H1 (cell line): ENCODE results near the gene ZC3H7B. TPM values are rescaled to one million over a fixed set of nuclear protein-coding genes. Genes with fewer than 3 reads are reported as not detected.

Source experiments
- CTCF ChIA-PET: fragments of 300-600 bp; sonication (Branson Sonifier 250); formaldehyde crosslinking; loops from one replicate; lab custom pipeline; 2021; ENCODE audit not compliant: partially characterized antibody; lab: Charles Lee
- POLR2A ChIA-PET: fragments of 300-600 bp; sonication (Branson Sonifier 250); formaldehyde crosslinking; loops from one replicate; lab custom pipeline; 2021; ENCODE audit warnings: inconsistent platforms; ENCODE audit not compliant: partially characterized antibody; lab: Charles Lee
- DNase-seq, 2 experiments: peaks; one replicate each; pipeline versions ENCODE4 v3.0.0 to v3.0.0-alpha.2; 2010 to 2022; ENCODE audit warnings: low spot score in 2 of 2, low read depth in 1 of 2, mixed read lengths in 1 of 2
- FAIRE-seq: peaks from 2 replicates; lab custom pipeline; 2011; peaks lifted over from hg19 to GRCh38; lab: Jason Lieb, UNC
- H2AFZ ChIP-seq: 2 replicates; pipeline ENCODE4 v1.8.1; 2012; ENCODE audit warnings: low read length, inconsistent platforms
- H2AK5ac ChIP-seq: 2 replicates; pipeline ENCODE4 v1.6.1; 2013; ENCODE audit warnings: low read depth, low read length
- H2BK120ac ChIP-seq: replicated peaks from 2 replicates; pipeline ENCODE3; 2013; ENCODE audit warnings: low read depth, low read length, inconsistent platforms
- H2BK12ac ChIP-seq: 2 replicates; pipeline ENCODE4 v1.6.1; 2013; ENCODE audit warnings: low read depth, low read length
- H2BK15ac ChIP-seq: 2 replicates; pipeline ENCODE4 v1.6.1; 2013; ENCODE audit warnings: low read length
- H2BK20ac ChIP-seq: 2 replicates; pipeline ENCODE4 v1.6.1; 2013; ENCODE audit warnings: low read length
- H2BK5ac ChIP-seq: 2 replicates; pipeline ENCODE4 v1.6.1; 2013; ENCODE audit warnings: low read depth, low read length
- H3K14ac ChIP-seq: 2 replicates; pipeline ENCODE4 v1.6.1; 2013; ENCODE audit warnings: inconsistent platforms; ENCODE audit not compliant: insufficient read length
- H3K18ac ChIP-seq: 2 replicates; pipeline ENCODE4 v1.6.1; 2013; ENCODE audit warnings: low read length; ENCODE audit errors: extremely low read depth
- H3K23ac ChIP-seq: 2 replicates; pipeline ENCODE4 v1.6.1; 2013; ENCODE audit warnings: inconsistent platforms; ENCODE audit not compliant: insufficient read length
- H3K23me2 ChIP-seq: 2 replicates; pipeline ENCODE4 v1.6.1; 2013; ENCODE audit warnings: low read depth, low read length
- H3K27ac ChIP-seq: 2 replicates; pipeline ENCODE4 v1.6.1; 2011; ENCODE audit warnings: low read depth, low read length, inconsistent platforms
- H3K27me3 ChIP-seq, 4 experiments: replicated peaks in 1 of 4; 1 replicate in 1 of 4; 2 replicates in 3 of 4; pipeline versions ENCODE4 v1.6.1 to v1.8.1; 2011 to 2013; ENCODE audit warnings: low read length in 3 of 4, mild to moderate bottlenecking in 3 of 4, inconsistent platforms in 2 of 4, mixed read lengths in 2 of 4, moderate library complexity in 1 of 4; ENCODE audit not compliant: control insufficient read depth in 3 of 4, insufficient read depth in 3 of 4; ENCODE audit errors: extremely low read depth in 1 of 4
- H3K36me3 ChIP-seq, 4 experiments: 2 replicates each; pipeline versions ENCODE4 v1.6.1 to v1.8.1; 2011 to 2013; ENCODE audit warnings: mild to moderate bottlenecking in 4 of 4, low read length in 3 of 4, moderate library complexity in 2 of 4, control low read depth in 1 of 4, inconsistent platforms in 1 of 4; ENCODE audit not compliant: insufficient read depth in 4 of 4, control insufficient read depth in 2 of 4
- H3K4ac ChIP-seq: replicated peaks from 2 replicates; pipeline ENCODE3; 2013; ENCODE audit warnings: low read length, low read depth, mixed read lengths, inconsistent platforms; ENCODE audit not compliant: insufficient read length
- H3K4me1 ChIP-seq, 4 experiments: replicated peaks in 1 of 4; 1 replicate in 1 of 4; 2 replicates in 3 of 4; pipeline versions ENCODE4 v1.6.1 to v1.8.1; 2011 to 2013; ENCODE audit warnings: low read length in 3 of 4, inconsistent platforms in 2 of 4, mixed read lengths in 1 of 4; ENCODE audit not compliant: insufficient read depth in 4 of 4, control insufficient read depth in 3 of 4
- H3K4me2 ChIP-seq, 2 experiments: 2 replicates each; pipeline versions ENCODE4 v1.6.1 to v1.8.1; 2011 to 2013; ENCODE audit warnings: low read depth in 2 of 2, low read length in 2 of 2, control low read depth in 1 of 2, inconsistent platforms in 1 of 2, mild to moderate bottlenecking in 1 of 2; ENCODE audit not compliant: insufficient read depth in 1 of 2
- H3K4me3 ChIP-seq, 4 experiments: fragments of 200-600, 300-600 bp in 1 of 4; sonication (generic), shearing (Covaris generic), sonication (Bioruptor Twin) in 1 of 4; 2 replicates each; pipeline versions ENCODE4 v1.5.1 to v1.8.1; 2011 to 2016; ENCODE audit warnings: low read length in 4 of 4, low read depth in 3 of 4, control low read depth in 2 of 4, inconsistent platforms in 2 of 4, mild to moderate bottlenecking in 2 of 4, mixed read lengths in 1 of 4, moderate library complexity in 1 of 4; ENCODE audit not compliant: insufficient read depth in 2 of 4; ENCODE audit errors: extremely low read depth in 1 of 4
- H3K56ac ChIP-seq: replicated peaks from 2 replicates; pipeline ENCODE3; 2013; ENCODE audit warnings: low read depth, mild to moderate bottlenecking, mixed read lengths, low read length, inconsistent platforms; ENCODE audit not compliant: insufficient read length
- H3K79me1 ChIP-seq: 2 replicates; pipeline ENCODE4 v1.6.1; 2013; ENCODE audit warnings: low read depth, low read length, control low read depth
- H3K79me2 ChIP-seq, 2 experiments: 2 replicates each; pipeline versions ENCODE4 v1.6.1 to v1.8.1; 2012 to 2013; ENCODE audit warnings: low read length in 2 of 2, mild to moderate bottlenecking in 2 of 2, inconsistent platforms in 1 of 2; ENCODE audit not compliant: insufficient read depth in 2 of 2, control insufficient read depth in 1 of 2
- H3K9ac ChIP-seq, 4 experiments: replicated peaks in 1 of 4; 1 replicate in 1 of 4; 2 replicates in 3 of 4; pipeline versions ENCODE4 v1.6.1 to v1.8.1; 2011 to 2013; ENCODE audit warnings: low read depth in 3 of 4, low read length in 3 of 4, control low read depth in 2 of 4, mild to moderate bottlenecking in 2 of 4, moderate library complexity in 2 of 4, inconsistent platforms in 1 of 4; ENCODE audit errors: extremely low read depth in 1 of 4
- H3K9me3 ChIP-seq, 2 experiments: 2 replicates each; pipeline versions ENCODE4 v1.6.1 to v1.8.1; 2012 to 2013; ENCODE audit warnings: mild to moderate bottlenecking in 2 of 2, moderate library complexity in 2 of 2, control low read depth in 1 of 2, inconsistent platforms in 1 of 2, low read depth in 1 of 2, low read length in 1 of 2, mixed read lengths in 1 of 2; ENCODE audit not compliant: insufficient read depth in 2 of 2
- H4K20me1 ChIP-seq, 2 experiments: replicated peaks in 1 of 2; 2 replicates each; pipeline versions ENCODE3 to v1.8.1; 2011 to 2013; ENCODE audit warnings: inconsistent platforms in 2 of 2, low read length in 2 of 2, mild to moderate bottlenecking in 1 of 2; ENCODE audit not compliant: insufficient read depth in 2 of 2, control insufficient read depth in 1 of 2
- H4K5ac ChIP-seq: 2 replicates; pipeline ENCODE4 v1.6.1; 2013; ENCODE audit warnings: low read length, low read depth, mixed read lengths, inconsistent platforms; ENCODE audit not compliant: insufficient read length
- H4K8ac ChIP-seq: 2 replicates; pipeline ENCODE4 v1.8.0; 2013; ENCODE audit warnings: mild to moderate bottlenecking, moderate library complexity, low read length, inconsistent platforms; ENCODE audit not compliant: insufficient read depth; ENCODE audit errors: extremely low read depth
- H4K91ac ChIP-seq: replicated peaks from 2 replicates; pipeline ENCODE3; 2013; ENCODE audit warnings: low read length, mixed read lengths, inconsistent platforms; ENCODE audit not compliant: insufficient read length
- EZH2 ChIP-seq: fragments of 200-600 bp; sonication (generic); IDR thresholded peaks from 2 replicates; pipeline ENCODE4 v1.7.1; 2012; ENCODE audit warnings: low read depth, mild to moderate bottlenecking, moderate library complexity, low read length, inconsistent platforms; ENCODE audit not compliant: severe bottlenecking
- FOSL1 ChIP-seq: IDR thresholded peaks from 2 replicates; pipeline ENCODE4 v1.6.1; 2011; ENCODE audit warnings: mild to moderate bottlenecking, low read depth, low read length, moderate library complexity; ENCODE audit not compliant: insufficient read depth
- GTF2F1 ChIP-seq: IDR thresholded peaks from 2 replicates; pipeline ENCODE4 v1.6.1; 2012; ENCODE audit warnings: low read depth, low read length, improper control_type of control experiment, borderline replicate concordance
- KDM1A ChIP-seq: fragments of 200-600, 300-600 bp; sonication (generic); IDR thresholded peaks from 2 replicates; pipeline ENCODE4 v1.7.1; 2016; ENCODE audit warnings: mild to moderate bottlenecking, low read length, borderline replicate concordance
- MAFK ChIP-seq: IDR thresholded peaks from 2 replicates; pipeline ENCODE4 v1.6.1; 2012; ENCODE audit warnings: low read depth, mild to moderate bottlenecking, improper control_type of control experiment, low read length
- NANOG ChIP-seq: IDR thresholded peaks from 2 replicates; pipeline ENCODE4 v1.6.1; 2011; ENCODE audit warnings: low read length, low read depth, mild to moderate bottlenecking, inconsistent platforms; ENCODE audit not compliant: insufficient read depth, poor library complexity, severe bottlenecking
- POLR2AphosphoS5 ChIP-seq: IDR thresholded peaks from 2 replicates; pipeline ENCODE4 v1.6.1; 2011; ENCODE audit warnings: low read depth, low read length
- SP1 ChIP-seq: IDR thresholded peaks from 2 replicates; pipeline ENCODE4 v1.6.1; 2011; ENCODE audit warnings: low read depth, low read length
- SUZ12 ChIP-seq: fragments of 200-600 bp; sonication (generic); IDR thresholded peaks from 2 replicates; pipeline ENCODE4 v1.6.1; 2012; ENCODE audit warnings: mild to moderate bottlenecking, inconsistent platforms, low read length, moderate library complexity, mixed read lengths
- YY1 ChIP-seq: IDR thresholded peaks from 2 replicates; pipeline ENCODE4 v1.6.1; 2011; ENCODE audit warnings: low read depth, mild to moderate bottlenecking, low read length
- WGBS, 2 experiments: shearing (Covaris generic) in 1 of 2; methylation state at CpG; one replicate each; pipeline versions ENCODE4 v1.1.6 to v1.1.7; 2013 to 2015; ENCODE audit warnings: low lambda C conversion rate in 2 of 2, mixed read lengths in 2 of 2, inconsistent platforms in 1 of 2, low coverage in 1 of 2, missing lambda C conversion rate in 1 of 2; ENCODE audit not compliant: insufficient replicate concordance in 2 of 2, insufficient coverage in 1 of 2, insufficient read length in 1 of 2; ENCODE audit errors: extremely low coverage in 1 of 2, missing lambda C conversion rate in 1 of 2; 5-methylcytosine and 5-hydroxymethylcytosine counted together
- polyA plus RNA-seq, 7 experiments: library from polyadenylated mRNA; depleted of rRNA in 3 of 7; stranded (reverse) in 5 of 7; unstranded in 2 of 7; fragments of >200 nt in 5 of 7; fragments of 200-250 nt in 2 of 7; gene quantifications; 1 replicate in 5 of 7; 2 replicates in 1 of 7; 4 replicates in 1 of 7; pipeline versions ENCODE4 v1.2.1 to v1.2.3, GENCODE V29; 2011 to 2013; ENCODE audit warnings: missing spikeins in 2 of 7, mixed read lengths in 2 of 7
- total RNA-seq: library from RNA; stranded (reverse); fragmentation: NEBNext Ultra II Directional; extraction: Animal tissue kit (Norgen Biotek cat#: 25700); gene quantifications from 2 replicates; pipeline ENCODE4 v1.2.1, GENCODE V29; 2021
- TF ChIP-seq, protein P1 (sequence below): IDR thresholded peaks from 2 replicates; pipeline ENCODE4 v1.6.1; 2012; ENCODE audit warnings: low read length, inconsistent platforms

Gene ZC3H7B
- total and polyA plus RNA-seq, 2 of the 8 experiments (the other 6 are each of a cell fraction or from before 2014, with no cell fraction given): 35.5 to 78.6 TPM

DNA sequence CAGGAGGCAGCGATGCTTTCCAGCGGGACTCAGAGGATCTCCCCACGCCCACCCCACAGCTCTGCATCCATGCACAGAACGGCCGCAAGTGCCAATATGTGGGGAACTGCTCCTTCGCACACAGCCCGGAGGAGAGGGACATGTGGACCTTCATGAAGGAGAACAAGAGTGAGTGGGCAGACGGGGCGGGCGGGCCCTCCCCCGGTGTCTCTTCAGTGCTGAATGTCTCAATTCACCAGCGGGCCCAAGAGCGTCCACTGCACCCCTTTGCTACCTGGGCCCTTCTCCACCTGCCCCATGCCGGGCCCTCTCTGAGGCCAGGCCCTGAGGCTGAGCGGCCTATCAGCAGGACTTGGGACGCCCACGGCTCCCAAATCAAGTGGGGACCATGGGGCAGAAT is 54.6 kb downstream of the ZC3H7B start:
- 98% methylated on average over 8 of the region's 17 CpGs; no CpG with 5 or more reads in 1 of the 2 experiments for WGBS, 2 experiments
- Histone ChIP-seq H3K4ac (no peak overlapping the region), H2AFZ (no peak overlapping the region), H2BK5ac (no peak overlapping the region), H2BK15ac (no peak overlapping the region), H2BK20ac (no peak overlapping the region), H4K20me1 (peaks cover 0 to 8% of the 10 kb centered on the region in 2 experiments), H3K27me3 (no peaks in the 10 kb centered on the region), H3K23ac (no peak overlapping the region), H3K23me2 (no peaks in the 10 kb centered on the region), H3K4me1 (peaks cover 0 to 14% (median 9%) of the 10 kb centered on the region in 4 experiments; a peak in 6 of 7 replicates), H3K56ac (no peak overlapping the region), H4K91ac (no peak overlapping the region), H3K79me2 (no peaks in the 10 kb centered on the region), H3K18ac (no peak overlapping the region), H3K27ac (no peak overlapping the region), H3K14ac (no peak overlapping the region), H3K9me3 (no peaks in the 10 kb centered on the region), H4K8ac (no peak overlapping the region), H3K79me1 (no peaks in the 10 kb centered on the region), H2BK120ac (no peak overlapping the region), H3K4me2 (no peak overlapping the region), H2AK5ac (no peak overlapping the region), H3K9ac (no peak overlapping the region), H3K4me3 (no peak overlapping the region), H4K5ac (no peak overlapping the region), H3K36me3 (peaks cover 6 to 44% (median 22%) of the 10 kb centered on the region in 4 experiments; a peak in 7 of 8 replicates), H2BK12ac (no peak overlapping the region)
- no peak for FAIRE-seq
- CTCF ChIA-PET: interaction anchor here (0.6 kb wide), 1 partner anchor 74 kb away, joined by 3 read pairs; no protein-coding TSS in a partner anchor
- no peak for TF ChIP-seq SUZ12
- TF ChIP-seq KDM1A: no peak
- TF ChIP-seq, protein P1, sequence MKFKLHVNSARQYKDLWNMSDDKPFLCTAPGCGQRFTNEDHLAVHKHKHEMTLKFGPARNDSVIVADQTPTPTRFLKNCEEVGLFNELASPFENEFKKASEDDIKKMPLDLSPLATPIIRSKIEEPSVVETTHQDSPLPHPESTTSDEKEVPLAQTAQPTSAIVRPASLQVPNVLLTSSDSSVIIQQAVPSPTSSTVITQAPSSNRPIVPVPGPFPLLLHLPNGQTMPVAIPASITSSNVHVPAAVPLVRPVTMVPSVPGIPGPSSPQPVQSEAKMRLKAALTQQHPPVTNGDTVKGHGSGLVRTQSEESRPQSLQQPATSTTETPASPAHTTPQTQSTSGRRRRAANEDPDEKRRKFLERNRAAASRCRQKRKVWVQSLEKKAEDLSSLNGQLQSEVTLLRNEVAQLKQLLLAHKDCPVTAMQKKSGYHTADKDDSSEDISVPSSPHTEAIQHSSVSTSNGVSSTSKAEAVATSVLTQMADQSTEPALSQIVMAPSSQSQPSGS: no peak
- no peak for TF ChIP-seq NANOG
- TF ChIP-seq YY1: no peak
- no peak for TF ChIP-seq MAFK
- no peak for TF ChIP-seq FOSL1
- TF ChIP-seq POLR2AphosphoS5: no peak
- no peak for TF ChIP-seq SP1
- TF ChIP-seq GTF2F1: no peak
- TF ChIP-seq EZH2: no peak
- DNase-seq: no peak
- POLR2A ChIA-PET: interaction anchor here (1.5 to 1.9 kb wide), 2 partner anchors 12 to 25 kb away, joined by 5 to 10 read pairs; partner anchors contain the start of gene TEF
